ENCODE data around the gene GDPD5.

- no peak for TF ChIP-seq CTCF (IDR thresholded peaks at IDR 0.05; ENCODE audit: insufficient read depth, low read length, poor library complexity, severe bottlenecking)
- no peak for TF ChIP-seq EZH2phosphoT487 (conservative IDR thresholded peaks at IDR 0.05; ENCODE audit: low read length)
Observed at GRCh38 chr11:75563978-75564552, 38.3 kb upstream of the GDPD5 start.
